ENCODE results near the gene GRIN2C.

GRIN2C gene

GRCh38 chr17:74864866-74865395, 5.2 kb upstream of the GRIN2C start:
- in situ Hi-C loops (cut with HindIII; ENCODE audit: low sequenced_read_pairs): no loop called here

GRCh38 chr17:74864297-74864865, 4.7 kb upstream of the GRIN2C start:
- in situ Hi-C loops (cut with HindIII; ENCODE audit: low sequenced_read_pairs): no loop called here

GRCh38 chr17:74863420-74864296, 4.0 kb upstream of the GRIN2C start:
- in situ Hi-C loops (cut with HindIII; ENCODE audit: low sequenced_read_pairs): no loop called here

- in situ Hi-C loops (cut with HindIII; ENCODE audit: low sequenced_read_pairs): no loop called here
Observed at GRCh38 chr17:74862919-74863318, 3.2 kb upstream of the GRIN2C start.

- in situ Hi-C loops (cut with HindIII; ENCODE audit: low sequenced_read_pairs): no loop called here
Observed at GRCh38 chr17:74862108-74862901, 2.6 kb upstream of the GRIN2C start.

GRCh38 chr17:74861662-74862107, 2.0 kb upstream of the GRIN2C start:
- in situ Hi-C loops (cut with HindIII; ENCODE audit: low sequenced_read_pairs): no loop called here

- in situ Hi-C loops (cut with HindIII; ENCODE audit: low sequenced_read_pairs): no loop called here
Observed at GRCh38 chr17:74860872-74861661, 1.4 kb upstream of the GRIN2C start.

- in situ Hi-C loops (cut with HindIII; ENCODE audit: low sequenced_read_pairs): no loop called here
Observed at GRCh38 chr17:74860229-74860871, 665 bp upstream of the GRIN2C start.

GRCh38 chr17:74858672-74859458, 820 bp downstream of the GRIN2C start:
- in situ Hi-C loops (cut with HindIII; ENCODE audit: low sequenced_read_pairs): no loop called here

- in situ Hi-C loops (cut with HindIII; ENCODE audit: low sequenced_read_pairs): no loop called here
Observed at GRCh38 chr17:74857191-74857590, 2.5 kb downstream of the GRIN2C start.

GRCh38 chr17:74856112-74856511, 3.6 kb downstream of the GRIN2C start:
- in situ Hi-C loops (cut with HindIII; ENCODE audit: low sequenced_read_pairs): no loop called here

GRCh38 chr17:74855323-74855722, 4.4 kb downstream of the GRIN2C start:
- in situ Hi-C loops (cut with HindIII; ENCODE audit: low sequenced_read_pairs): no loop called here

- in situ Hi-C loops (cut with HindIII; ENCODE audit: low sequenced_read_pairs): no loop called here
Observed at GRCh38 chr17:74854792-74855191, 4.9 kb downstream of the GRIN2C start.

GRCh38 chr17:74853669-74854068, 6.0 kb downstream of the GRIN2C start:
- in situ Hi-C loops (cut with HindIII; ENCODE audit: low sequenced_read_pairs): no loop called here

GRCh38 chr17:74853048-74853397, 6.7 kb downstream of the GRIN2C start:
- in situ Hi-C loops (cut with HindIII; ENCODE audit: low sequenced_read_pairs): no loop called here

- in situ Hi-C loops (cut with HindIII; ENCODE audit: low sequenced_read_pairs): no loop called here
Observed at GRCh38 chr17:74852237-74853047, 7.2 kb downstream of the GRIN2C start.

- in situ Hi-C loops (cut with HindIII; ENCODE audit: low sequenced_read_pairs): no loop called here
Observed at GRCh38 chr17:74851612-74852236, 8.0 kb downstream of the GRIN2C start.

GRCh38 chr17:74850914-74851313, 8.8 kb downstream of the GRIN2C start:
- in situ Hi-C loops (cut with HindIII; ENCODE audit: low sequenced_read_pairs): no loop called here
